Testis (tissue), 2 donors: Measurements from ENCODE around the gene C19orf47.

ENCODE experiments used
- POLR2A ChIP-seq: fragments of 450-650 bp; IDR thresholded peaks from one replicate; pipeline ENCODE4 v1.6.1; 2017; ENCODE audit warnings: antibody characterized with exemption, mild to moderate bottlenecking, moderate library complexity
- TF ChIP-seq, protein P1 (sequence below), 3 experiments: fragments of 450-650 bp in 2 of 3; fragments of 200-600 bp in 1 of 3; sonication (generic) in 1 of 3; IDR thresholded peaks; one replicate each; pipeline ENCODE4 v1.5.1; 2016 to 2019; ENCODE audit warnings: antibody characterized with exemption in 3 of 3, mild to moderate bottlenecking in 2 of 3, moderate library complexity in 1 of 3

DNA sequence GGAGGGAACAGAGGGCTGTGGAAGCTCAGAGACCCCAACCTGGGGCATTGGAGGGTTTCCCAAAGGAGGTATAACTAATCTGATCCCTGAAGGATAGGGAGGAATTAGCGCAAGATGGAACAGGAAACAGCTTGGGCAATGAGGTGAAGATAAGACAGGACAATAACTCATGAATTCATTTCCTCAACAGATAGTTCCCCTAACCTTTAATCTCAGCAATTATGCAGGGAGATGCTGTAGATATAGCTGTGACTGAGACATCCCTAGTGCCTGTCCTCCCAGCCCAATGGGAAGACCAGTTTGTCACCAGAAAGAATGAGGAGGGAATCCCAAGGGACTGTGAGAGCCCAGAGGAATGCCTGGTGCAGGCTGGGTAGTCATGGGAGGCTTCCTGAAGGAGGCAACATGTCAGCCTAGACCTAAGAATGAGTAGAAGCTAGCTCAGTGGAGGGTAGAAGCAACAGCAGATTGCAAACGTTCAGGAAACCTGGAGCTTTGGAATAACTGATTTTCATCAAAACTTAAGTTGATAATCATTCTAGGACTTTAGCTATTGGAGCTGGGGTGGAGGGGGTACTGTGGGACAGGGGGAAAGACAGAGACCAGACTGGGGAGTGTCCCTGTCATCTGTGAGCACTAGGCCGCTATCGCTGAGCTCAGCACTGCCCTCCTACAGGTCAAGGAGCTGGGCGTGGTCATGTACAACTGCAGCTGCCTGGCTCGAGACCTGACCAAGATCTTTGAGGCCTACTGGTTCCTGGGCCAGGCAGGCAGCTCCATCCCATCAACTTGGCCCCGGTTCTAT lies 23.0 kb upstream of the C19orf47 start:
- TF ChIP-seq, protein P1, sequence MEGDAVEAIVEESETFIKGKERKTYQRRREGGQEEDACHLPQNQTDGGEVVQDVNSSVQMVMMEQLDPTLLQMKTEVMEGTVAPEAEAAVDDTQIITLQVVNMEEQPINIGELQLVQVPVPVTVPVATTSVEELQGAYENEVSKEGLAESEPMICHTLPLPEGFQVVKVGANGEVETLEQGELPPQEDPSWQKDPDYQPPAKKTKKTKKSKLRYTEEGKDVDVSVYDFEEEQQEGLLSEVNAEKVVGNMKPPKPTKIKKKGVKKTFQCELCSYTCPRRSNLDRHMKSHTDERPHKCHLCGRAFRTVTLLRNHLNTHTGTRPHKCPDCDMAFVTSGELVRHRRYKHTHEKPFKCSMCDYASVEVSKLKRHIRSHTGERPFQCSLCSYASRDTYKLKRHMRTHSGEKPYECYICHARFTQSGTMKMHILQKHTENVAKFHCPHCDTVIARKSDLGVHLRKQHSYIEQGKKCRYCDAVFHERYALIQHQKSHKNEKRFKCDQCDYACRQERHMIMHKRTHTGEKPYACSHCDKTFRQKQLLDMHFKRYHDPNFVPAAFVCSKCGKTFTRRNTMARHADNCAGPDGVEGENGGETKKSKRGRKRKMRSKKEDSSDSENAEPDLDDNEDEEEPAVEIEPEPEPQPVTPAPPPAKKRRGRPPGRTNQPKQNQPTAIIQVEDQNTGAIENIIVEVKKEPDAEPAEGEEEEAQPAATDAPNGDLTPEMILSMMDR (IDR thresholded peaks at IDR 0.05) = no peak
- no peak for TF ChIP-seq POLR2A
